Measurements from ENCODE around the gene ARL15.

DNA sequence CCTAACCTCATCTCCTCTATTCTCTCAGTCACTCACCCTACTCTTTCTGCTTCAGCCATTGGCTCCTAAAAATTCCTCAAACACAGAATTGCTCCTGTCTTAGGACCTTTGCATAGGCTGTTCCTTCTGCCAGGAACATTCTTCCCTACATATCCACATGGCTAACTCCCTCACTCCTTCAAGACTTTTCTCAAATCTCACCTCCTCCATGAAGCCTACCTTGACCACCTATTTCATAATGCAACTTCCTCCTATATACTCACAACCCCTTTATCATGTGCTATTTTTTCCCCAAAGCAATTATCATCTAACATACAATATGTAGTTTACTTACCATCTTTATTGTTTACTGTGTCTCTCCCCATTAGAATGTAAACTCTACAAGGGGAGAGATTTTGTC lies 45.8 kb downstream of the ARL15 start:
- TF ChIP-seq EP300 (IDR thresholded peaks at IDR 0.05) (no peak), CTCF (IDR thresholded peaks at IDR 0.05) (no peak)
